ENCODE measurements around the gene ALDH9A1.
A peak's percentile ranks its signal among the peaks of the same experiment; 100 is the strongest.
"Not testable (repeated sequence)": the region's sequence is repeated elsewhere in the genome, so short reads cannot be mapped to it uniquely, and the experiment has no call there.

Gene ALDH9A1

DNA sequence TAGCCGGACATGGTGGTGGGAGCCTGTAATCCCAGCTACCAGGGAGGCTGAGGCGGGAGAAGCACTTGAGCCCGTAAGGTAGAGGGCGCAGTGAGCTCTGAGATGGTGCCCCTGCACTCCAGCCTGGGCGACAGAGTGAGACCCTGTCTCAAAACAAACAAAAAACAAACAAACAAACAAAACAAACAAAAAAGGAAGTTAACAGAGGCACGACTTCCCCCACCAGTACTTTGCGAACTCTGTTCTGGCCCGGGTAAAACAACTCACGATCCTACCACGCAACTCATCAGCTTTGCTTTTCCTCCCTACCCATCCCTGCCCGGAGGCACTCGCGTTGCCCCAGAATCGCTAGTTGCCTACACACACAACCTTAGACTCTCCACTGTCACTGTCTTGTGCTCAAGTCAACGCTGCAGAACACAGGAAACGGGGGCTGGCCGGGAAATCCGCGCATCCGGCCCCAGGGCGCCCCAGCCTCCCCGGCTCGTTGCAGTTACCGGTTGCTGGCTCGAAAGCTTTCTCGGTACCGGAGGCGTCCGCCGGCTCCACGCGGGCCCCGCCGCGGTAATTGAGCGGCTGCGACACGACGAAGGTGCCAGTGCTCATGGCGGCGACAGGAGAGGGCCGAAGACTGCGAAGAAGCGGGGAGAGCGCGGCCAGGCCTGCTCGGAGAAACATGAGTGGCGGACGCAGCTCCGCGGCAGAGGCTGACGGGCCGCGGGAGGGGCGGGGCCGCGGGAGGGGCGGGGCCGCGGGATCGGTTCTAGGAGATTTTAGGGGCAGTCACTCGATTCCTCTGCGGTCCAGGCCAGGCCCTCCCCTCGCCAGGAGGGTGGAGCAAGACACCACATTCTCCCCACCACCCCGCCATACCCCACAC is at the start of gene ALDH9A1:
ALDH9A1 (minus strand) TSS at position 682 of the 880 bp plus-strand sequence; CDS start at position 678, 4 bp downstream.
- peak within 1 kb of the TSS; percentile 62 for H3K4me3 ChIP-seq (ENCODE audit: low read depth, low read length)
- DNase-seq (ENCODE audit: low read depth), result peak; percentile 48
- in situ Hi-C loops (cut with HindIII; ENCODE audit: low sequenced_read_pairs), result no loop called here
- TF ChIP-seq, protein P1, sequence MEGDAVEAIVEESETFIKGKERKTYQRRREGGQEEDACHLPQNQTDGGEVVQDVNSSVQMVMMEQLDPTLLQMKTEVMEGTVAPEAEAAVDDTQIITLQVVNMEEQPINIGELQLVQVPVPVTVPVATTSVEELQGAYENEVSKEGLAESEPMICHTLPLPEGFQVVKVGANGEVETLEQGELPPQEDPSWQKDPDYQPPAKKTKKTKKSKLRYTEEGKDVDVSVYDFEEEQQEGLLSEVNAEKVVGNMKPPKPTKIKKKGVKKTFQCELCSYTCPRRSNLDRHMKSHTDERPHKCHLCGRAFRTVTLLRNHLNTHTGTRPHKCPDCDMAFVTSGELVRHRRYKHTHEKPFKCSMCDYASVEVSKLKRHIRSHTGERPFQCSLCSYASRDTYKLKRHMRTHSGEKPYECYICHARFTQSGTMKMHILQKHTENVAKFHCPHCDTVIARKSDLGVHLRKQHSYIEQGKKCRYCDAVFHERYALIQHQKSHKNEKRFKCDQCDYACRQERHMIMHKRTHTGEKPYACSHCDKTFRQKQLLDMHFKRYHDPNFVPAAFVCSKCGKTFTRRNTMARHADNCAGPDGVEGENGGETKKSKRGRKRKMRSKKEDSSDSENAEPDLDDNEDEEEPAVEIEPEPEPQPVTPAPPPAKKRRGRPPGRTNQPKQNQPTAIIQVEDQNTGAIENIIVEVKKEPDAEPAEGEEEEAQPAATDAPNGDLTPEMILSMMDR (IDR thresholded peaks at IDR 0.05; ENCODE audit: low read depth, low read length, missing control alignments), result peak; percentile 45

DNA sequence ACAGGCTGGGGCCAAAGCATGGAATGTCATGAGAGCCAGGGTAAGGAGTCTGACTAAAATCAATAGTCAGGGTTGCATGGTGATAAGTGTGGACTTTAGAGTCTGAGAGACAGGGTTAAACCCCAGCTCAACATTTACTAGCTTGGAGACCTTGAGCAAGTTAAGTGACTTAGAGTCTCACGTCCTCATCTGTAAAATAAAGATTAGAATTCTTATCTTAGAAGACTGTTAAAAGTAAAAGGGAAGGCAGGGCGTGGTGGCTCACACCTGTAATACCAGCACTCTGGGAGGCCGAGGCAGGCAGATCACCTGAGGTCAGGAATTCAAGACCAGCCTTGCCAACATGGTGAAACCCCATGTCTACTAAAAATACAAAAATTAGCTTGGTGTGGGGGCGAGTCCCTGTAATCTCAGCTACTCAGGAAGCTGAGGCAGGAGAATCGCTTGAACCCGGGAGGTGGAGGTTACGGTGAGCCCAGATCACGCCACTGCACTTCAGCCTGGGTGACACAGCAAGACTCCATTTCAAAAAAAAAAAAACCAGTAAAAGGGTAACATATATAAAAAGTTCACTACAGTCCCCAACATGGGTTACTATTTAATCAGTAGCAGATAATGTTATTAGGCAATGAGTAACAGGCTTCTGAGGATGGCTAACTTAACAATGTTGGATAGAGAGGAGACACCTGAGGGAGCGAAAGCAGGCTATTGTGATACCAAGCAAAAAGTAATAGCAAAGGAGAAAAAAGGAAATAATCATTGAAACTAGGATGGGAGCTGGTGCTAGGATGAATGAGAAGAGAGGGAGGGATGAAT is 49.5 kb upstream of the ALDH9A1 start:
- no peak for DNase-seq (ENCODE audit: low read depth)
- no peak overlapping the region for H3K4me3 ChIP-seq (ENCODE audit: low read depth, low read length)
- in situ Hi-C loops (cut with HindIII; ENCODE audit: low sequenced_read_pairs), result no loop called here
- TF ChIP-seq, protein P1 (IDR thresholded peaks at IDR 0.05; ENCODE audit: low read depth, low read length, missing control alignments), result no peak

DNA sequence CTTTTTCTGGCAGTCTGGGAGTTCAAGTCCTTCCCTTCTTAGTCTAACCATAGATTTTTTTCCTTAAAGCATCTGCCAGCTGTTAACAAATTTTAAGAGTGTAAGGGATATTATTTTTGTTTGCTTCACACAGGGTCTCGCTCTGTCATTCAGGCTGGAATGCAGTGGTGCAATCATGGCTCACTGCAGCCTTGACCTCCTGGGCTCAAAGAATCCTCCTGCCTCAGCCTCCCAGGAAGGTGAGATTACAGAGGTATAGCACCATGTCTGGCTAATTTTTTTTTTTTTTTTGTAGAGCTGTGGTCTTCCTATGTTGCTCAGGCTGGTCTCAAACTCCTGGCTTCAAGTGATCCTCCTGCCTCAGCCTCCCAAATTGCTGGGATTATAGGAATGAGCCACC is 46.6 kb upstream of the ALDH9A1 start:
- DNase-seq (ENCODE audit: low read depth); in situ Hi-C loops (cut with HindIII; ENCODE audit: low sequenced_read_pairs); H3K4me3 ChIP-seq (ENCODE audit: low read depth, low read length): not testable (repeated sequence)

DNA sequence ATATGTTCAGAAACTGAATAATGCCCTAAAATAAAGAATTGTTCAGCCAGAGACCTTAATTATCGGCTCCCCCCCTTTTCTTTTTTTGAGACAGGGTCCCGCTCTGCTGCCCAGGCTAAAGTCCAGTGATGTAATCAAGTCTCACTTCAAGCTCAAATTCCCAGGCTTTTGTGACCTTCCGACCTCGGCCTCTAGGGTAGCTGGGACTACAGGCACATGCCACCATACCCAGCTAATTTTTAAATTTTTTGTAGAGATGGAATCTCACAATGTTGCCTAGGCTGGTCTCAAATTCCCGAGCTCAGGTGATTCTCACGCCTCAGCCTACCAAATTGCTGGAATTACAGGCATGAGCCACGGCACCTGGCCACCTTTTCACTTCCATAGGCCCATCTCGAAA is 43.8 kb upstream of the ALDH9A1 start:
- in situ Hi-C loops (cut with HindIII; ENCODE audit: low sequenced_read_pairs), result no loop called here
- H3K4me3 ChIP-seq (ENCODE audit: low read depth, low read length), result no peak overlapping the region
- TF ChIP-seq, protein P1 (IDR thresholded peaks at IDR 0.05; ENCODE audit: low read depth, low read length, missing control alignments), result no peak
- DNase-seq (ENCODE audit: low read depth), result no peak

DNA sequence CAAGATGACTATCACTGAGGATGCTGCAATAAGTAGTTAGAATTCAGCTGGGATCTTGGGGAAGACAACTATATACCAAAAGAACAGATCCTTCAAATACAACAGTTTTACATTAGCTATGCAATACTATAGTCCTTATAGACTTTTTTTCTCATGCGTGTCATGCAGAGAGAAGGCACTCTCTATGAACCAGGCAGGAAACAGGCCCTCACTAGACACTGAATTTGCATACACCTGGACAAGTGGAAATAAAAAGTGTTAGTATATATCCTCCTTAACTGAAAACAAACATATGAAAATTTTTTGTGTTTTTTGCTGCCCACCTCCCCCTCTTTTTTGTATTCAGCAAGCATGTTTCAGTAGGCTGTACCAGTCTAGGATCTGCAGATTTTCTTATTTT is 40.4 kb upstream of the ALDH9A1 start:
- DNase-seq (ENCODE audit: low read depth), result no peak
- TF ChIP-seq, protein P1 (IDR thresholded peaks at IDR 0.05; ENCODE audit: low read depth, low read length, missing control alignments), result no peak
- in situ Hi-C loops (cut with HindIII; ENCODE audit: low sequenced_read_pairs), result no loop called here
- H3K4me3 ChIP-seq (ENCODE audit: low read depth, low read length), result no peak overlapping the region

DNA sequence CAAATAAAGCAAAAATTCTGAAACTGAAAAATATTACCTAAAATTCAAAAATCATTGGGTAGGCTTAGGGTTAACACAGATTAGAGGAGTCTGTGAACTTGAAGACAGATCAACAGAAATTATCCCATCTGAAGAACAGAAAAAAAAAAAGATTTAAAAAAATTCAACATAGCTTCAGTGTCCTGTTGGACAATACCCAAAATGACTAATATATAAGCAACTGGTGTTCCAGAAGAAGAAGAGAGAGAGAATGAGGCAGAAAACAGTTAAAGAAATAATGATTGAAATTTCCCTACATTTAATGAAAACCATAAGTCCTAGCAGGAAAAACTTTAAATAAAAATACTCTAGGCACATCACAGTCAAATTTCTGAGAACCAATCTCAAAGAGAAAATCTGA is 38.8 kb upstream of the ALDH9A1 start:
- H3K4me3 ChIP-seq (ENCODE audit: low read depth, low read length), result no peak overlapping the region
- no peak for DNase-seq (ENCODE audit: low read depth)
- in situ Hi-C loops (cut with HindIII; ENCODE audit: low sequenced_read_pairs), result no loop called here
- TF ChIP-seq, protein P1 (IDR thresholded peaks at IDR 0.05; ENCODE audit: low read depth, low read length, missing control alignments), result no peak
